HTERT RPE-1 (cell line): Measurements from ENCODE around the gene ANKRD33B.
"Not testable (repeated sequence)": the region's sequence is repeated elsewhere in the genome, so short reads cannot be mapped to it uniquely, and the experiment has no call there.

Experiments
- in situ Hi-C: fragments of 300-500 bp; cut with MboI; formaldehyde crosslinking; loops from 4 replicates; pipeline ENCODE4 v1.14.3; 2020; ENCODE audit warnings: low sequenced_read_pairs

The ANKRD33B gene

GRCh38 chr5:10536931-10537579 lies 26.8 kb upstream of the ANKRD33B start:
- in situ Hi-C loops: no loop called here

- in situ Hi-C loops: no loop called here
Observed at GRCh38 chr5:10537624-10538023, 26.2 kb upstream of the ANKRD33B start.

- in situ Hi-C loops: no loop called here
Observed at GRCh38 chr5:10538103-10538788, 25.6 kb upstream of the ANKRD33B start.

GRCh38 chr5:10538789-10539686 lies 24.8 kb upstream of the ANKRD33B start:
- in situ Hi-C loops: no loop called here

GRCh38 chr5:10539687-10539998 lies 24.2 kb upstream of the ANKRD33B start:
- in situ Hi-C loops: no loop called here

GRCh38 chr5:10540036-10540544 lies 23.8 kb upstream of the ANKRD33B start:
- in situ Hi-C loops: no loop called here

- in situ Hi-C loops: no loop called here
Observed at GRCh38 chr5:10540951-10541646, 22.8 kb upstream of the ANKRD33B start.

- in situ Hi-C loops: no loop called here
Observed at GRCh38 chr5:10542055-10542550, 21.8 kb upstream of the ANKRD33B start.

GRCh38 chr5:10543585-10544040 lies 20.3 kb upstream of the ANKRD33B start:
- in situ Hi-C loops: no loop called here

- in situ Hi-C loops: no loop called here
Observed at GRCh38 chr5:10545084-10545483, 18.8 kb upstream of the ANKRD33B start.

GRCh38 chr5:10546186-10546585 lies 17.7 kb upstream of the ANKRD33B start:
- in situ Hi-C loops: no loop called here

- in situ Hi-C loops: no loop called here
Observed at GRCh38 chr5:10548418-10549122, 15.3 kb upstream of the ANKRD33B start.

- in situ Hi-C loops: not testable (repeated sequence)
Observed at GRCh38 chr5:10549123-10549514, 14.8 kb upstream of the ANKRD33B start.

GRCh38 chr5:10550222-10550995 lies 13.5 kb upstream of the ANKRD33B start:
- in situ Hi-C loops: no loop called here

- in situ Hi-C loops: no loop called here
Observed at GRCh38 chr5:10551782-10552138, 12.1 kb upstream of the ANKRD33B start.

GRCh38 chr5:10552183-10553143 lies 11.4 kb upstream of the ANKRD33B start:
- in situ Hi-C loops: no loop called here

GRCh38 chr5:10553476-10553875 lies 10.4 kb upstream of the ANKRD33B start:
- in situ Hi-C loops: no loop called here

GRCh38 chr5:10555277-10555684 lies 8.6 kb upstream of the ANKRD33B start:
- in situ Hi-C loops: no loop called here
